Measurements from ENCODE around the gene AQP7. TPM values are rescaled to one million over a fixed set of nuclear protein-coding genes. Genes with fewer than 3 reads are reported as not detected.
"Not testable (repeated sequence)": the region's sequence is repeated elsewhere in the genome, so short reads cannot be mapped to it uniquely, and the experiment has no call there.

AQP7 gene
- total and polyA plus RNA-seq, 7 experiments from 2014 or later: 0.32 to 1.9 (median 0.87) TPM; not detected in 1

GRCh38 chr9:33366979-33367480 is 35.3 kb downstream of the AQP7 start:
- Histone ChIP-seq H3K4me3 (ENCODE audit: low read length) (no peak overlapping the region), H3K4me1 (ENCODE audit: control insufficient read depth in 2 of 2, insufficient read depth in 2 of 2, low read length in 2 of 2) (no peaks in the 10 kb centered on the region), H3K36me3 (ENCODE audit: control insufficient read depth in 2 of 3, insufficient read depth in 3 of 3, low read length in 3 of 3) (peaks cover 12 to 81% (median 14%) of the 10 kb centered on the region in 3 experiments), H3K27ac (ENCODE audit: low read depth, low read length) (no peak overlapping the region), H3K27me3 (ENCODE audit: control insufficient read depth in 2 of 2, insufficient read depth in 2 of 2, low read length in 2 of 2) (no peaks in the 10 kb centered on the region), H3K9me3 (ENCODE audit: control insufficient read depth in 2 of 3, low read length in 3 of 3) (no peaks in the 10 kb centered on the region)
- CTCF ChIA-PET: no interaction called here
- Mint-ChIP-seq H3K9me3 (no peaks in the 10 kb centered on the region), H3K4me1 (peaks cover 0 to 4% (median 0%) of the 10 kb centered on the region in 7 donors), H3K27me3 (no peaks in the 10 kb centered on the region), H3K36me3 (peaks cover 12 to 57% (median 15%) of the 10 kb centered on the region in 5 donors), H3K4me3 (no peak overlapping the region), H3K27ac (peak overlapping the region in 5 of 9 donors; percentile 32 to 61 (median 56))
- DNase-seq: no peak
- intact Hi-C loops (cut with micrococcal nuclease): no loop called here
- POLR2A ChIA-PET: interaction anchor here (0.8 kb wide), 1 partner anchor 13 kb away, joined by 4 read pairs; no protein-coding TSS in a partner anchor
- no peak for ATAC-seq

GRCh38 chr9:33364814-33365213 is 37.6 kb downstream of the AQP7 start:
- H3K4me1 ChIP-seq (ENCODE audit: control insufficient read depth in 2 of 2, insufficient read depth in 2 of 2, low read length in 2 of 2); H3K9me3 ChIP-seq (ENCODE audit: control insufficient read depth in 2 of 3, low read length in 3 of 3); intact Hi-C loops (cut with micrococcal nuclease): not testable (repeated sequence)

GRCh38 chr9:33364127-33364526 is 38.2 kb downstream of the AQP7 start:
- ATAC-seq (no peak), DNase-seq (no peak)
- no peaks in the 10 kb centered on the region for H3K4me1 ChIP-seq (ENCODE audit: control insufficient read depth in 2 of 2, insufficient read depth in 2 of 2, low read length in 2 of 2)
- intact Hi-C loops (cut with micrococcal nuclease): no loop called here
- Mint-ChIP-seq H3K9me3 (no peaks in the 10 kb centered on the region), H3K27me3 (no peaks in the 10 kb centered on the region), H3K4me3 (no peak overlapping the region), H3K4me1 (no peaks in the 10 kb centered on the region), H3K36me3 (peaks cover 4 to 48% (median 10%) of the 10 kb centered on the region in 5 donors), H3K27ac (peak overlapping the region in 4 of 9 donors; percentile 13 to 26 (median 19))
- peaks cover 8 to 60% (median 10%) of the 10 kb centered on the region in 3 experiments for H3K36me3 ChIP-seq (ENCODE audit: control insufficient read depth in 2 of 3, insufficient read depth in 3 of 3, low read length in 3 of 3)
- ChIA-PET CTCF (no interaction called here), POLR2A (no interaction called here)
- no peaks in the 10 kb centered on the region for H3K9me3 ChIP-seq (ENCODE audit: control insufficient read depth in 2 of 3, low read length in 3 of 3)
- no peak overlapping the region for H3K27ac ChIP-seq (ENCODE audit: low read depth, low read length)
- H3K4me3 ChIP-seq (ENCODE audit: low read length): no peak overlapping the region
- no peaks in the 10 kb centered on the region for H3K27me3 ChIP-seq (ENCODE audit: control insufficient read depth in 2 of 2, insufficient read depth in 2 of 2, low read length in 2 of 2)

More at GRCh38 chr9:33364814-33365213, 37.6 kb downstream of the AQP7 start:
- ATAC-seq; H3K4me3 Mint-ChIP-seq; H3K27me3 Mint-ChIP-seq; H3K4me1 Mint-ChIP-seq; H3K27me3 ChIP-seq (ENCODE audit: control insufficient read depth in 2 of 2, insufficient read depth in 2 of 2, low read length in 2 of 2); DNase-seq; H3K27ac ChIP-seq (ENCODE audit: low read depth, low read length); H3K9me3 Mint-ChIP-seq; H3K4me3 ChIP-seq (ENCODE audit: low read length): not testable (repeated sequence)
- peaks cover 4 to 52% (median 12%) of the 10 kb centered on the region in 5 donors for H3K36me3 Mint-ChIP-seq
- ChIA-PET CTCF (interaction anchor here (0.9 kb wide), 1 partner anchor 103 kb away, joined by 3 read pairs; no protein-coding TSS in a partner anchor), POLR2A (interaction anchor here (0.6 kb wide), 1 partner anchor 58 kb away, joined by 3 read pairs; no protein-coding TSS in a partner anchor)
- peaks cover 9 to 63% (median 10%) of the 10 kb centered on the region in 3 experiments for H3K36me3 ChIP-seq (ENCODE audit: control insufficient read depth in 2 of 3, insufficient read depth in 3 of 3, low read length in 3 of 3)
- H3K27ac Mint-ChIP-seq: peak overlapping the region in 2 of 9 donors; percentile 13 to 14

GRCh38 chr9:33358641-33359040 is 43.7 kb downstream of the AQP7 start:
- POLR2A ChIA-PET; DNase-seq; H3K27me3 Mint-ChIP-seq; ATAC-seq; H3K4me1 ChIP-seq (ENCODE audit: control insufficient read depth in 2 of 2, insufficient read depth in 2 of 2, low read length in 2 of 2); H3K27ac ChIP-seq (ENCODE audit: low read depth, low read length); intact Hi-C loops (cut with micrococcal nuclease); H3K9me3 Mint-ChIP-seq; H3K9me3 ChIP-seq (ENCODE audit: control insufficient read depth in 2 of 3, low read length in 3 of 3); H3K27ac Mint-ChIP-seq; H3K4me3 ChIP-seq (ENCODE audit: low read length); H3K4me3 Mint-ChIP-seq; CTCF ChIA-PET; H3K27me3 ChIP-seq (ENCODE audit: control insufficient read depth in 2 of 2, insufficient read depth in 2 of 2, low read length in 2 of 2): not testable (repeated sequence)
- Mint-ChIP-seq H3K4me1 (peaks cover 0 to 12% (median 8%) of the 10 kb centered on the region in 7 donors), H3K36me3 (peaks cover 0 to 28% (median 24%) of the 10 kb centered on the region in 5 donors)
- H3K36me3 ChIP-seq (ENCODE audit: control insufficient read depth in 2 of 3, insufficient read depth in 3 of 3, low read length in 3 of 3): peaks cover 0 to 21% (median 2%) of the 10 kb centered on the region in 3 experiments

- H3K9me3 Mint-ChIP-seq: no peaks in the 10 kb centered on the region
- no peak overlapping the region for H3K27ac Mint-ChIP-seq
- intact Hi-C loops (cut with micrococcal nuclease): loop anchor here in 1 of 2 donors (1.0 kb wide), 1 partner anchor 19 kb away; no protein-coding TSS in a partner anchor
- H3K36me3 ChIP-seq (ENCODE audit: control insufficient read depth in 2 of 3, insufficient read depth in 3 of 3, low read length in 3 of 3): peaks cover 0 to 21% (median 0%) of the 10 kb centered on the region in 3 experiments
- no peaks in the 10 kb centered on the region for H3K27me3 Mint-ChIP-seq
- peaks cover 0 to 12% (median 8%) of the 10 kb centered on the region in 7 donors for H3K4me1 Mint-ChIP-seq
- CTCF ChIA-PET: no interaction called here
- ATAC-seq (no peak), DNase-seq (no peak)
- H3K9me3 ChIP-seq (ENCODE audit: control insufficient read depth in 2 of 3, low read length in 3 of 3): no peaks in the 10 kb centered on the region
- POLR2A ChIA-PET: no interaction called here
- no peak overlapping the region for H3K4me3 ChIP-seq (ENCODE audit: low read length)
- H3K27me3 ChIP-seq (ENCODE audit: control insufficient read depth in 2 of 2, insufficient read depth in 2 of 2, low read length in 2 of 2): no peaks in the 10 kb centered on the region
- no peak overlapping the region for H3K27ac ChIP-seq (ENCODE audit: low read depth, low read length)
- H3K4me1 ChIP-seq (ENCODE audit: control insufficient read depth in 2 of 2, insufficient read depth in 2 of 2, low read length in 2 of 2): no peaks in the 10 kb centered on the region
- H3K36me3 Mint-ChIP-seq: peaks cover 0 to 29% (median 22%) of the 10 kb centered on the region in 5 donors
- H3K4me3 Mint-ChIP-seq: no peak overlapping the region
These were observed 46.4 kb downstream of the AQP7 start for GRCh38 chr9:33355933-33356332.

- Histone ChIP-seq H3K36me3 (ENCODE audit: control insufficient read depth in 2 of 3, insufficient read depth in 3 of 3, low read length in 3 of 3) (peaks cover 0 to 17% (median 0%) of the 10 kb centered on the region in 3 experiments), H3K4me1 (ENCODE audit: control insufficient read depth in 2 of 2, insufficient read depth in 2 of 2, low read length in 2 of 2) (no peaks in the 10 kb centered on the region), H3K9me3 (ENCODE audit: control insufficient read depth in 2 of 3, low read length in 3 of 3) (no peaks in the 10 kb centered on the region), H3K27ac (ENCODE audit: low read depth, low read length) (no peak overlapping the region), H3K4me3 (ENCODE audit: low read length) (no peak overlapping the region), H3K27me3 (ENCODE audit: control insufficient read depth in 2 of 2, insufficient read depth in 2 of 2, low read length in 2 of 2) (no peaks in the 10 kb centered on the region)
- H3K27ac Mint-ChIP-seq: peak overlapping the region in 8 of 9 donors; percentile 42 to 82 (median 58)
- DNase-seq (peak in 2 of 9 donors; percentile 6 to 29), ATAC-seq (peak; percentile 67)
- H3K36me3 Mint-ChIP-seq: peaks cover 0 to 29% (median 24%) of the 10 kb centered on the region in 5 donors
- ChIA-PET POLR2A (no interaction called here), CTCF (no interaction called here)
- H3K27me3 Mint-ChIP-seq: no peaks in the 10 kb centered on the region
- peak overlapping the region in 1 of 10 donors; percentile 10 for H3K4me3 Mint-ChIP-seq
- peaks cover 0 to 12% (median 8%) of the 10 kb centered on the region in 7 donors for H3K4me1 Mint-ChIP-seq
- H3K9me3 Mint-ChIP-seq: no peaks in the 10 kb centered on the region
- intact Hi-C loops (cut with micrococcal nuclease): loop anchor here in 1 of 2 donors (1.0 kb wide), 1 partner anchor 21 kb away; no protein-coding TSS in a partner anchor
These were observed 47.6 kb downstream of the AQP7 start for GRCh38 chr9:33354651-33355211.

Measured in naive thymus-derived CD4-positive, alpha-beta T cell (primary cell).